ENCODE data around the gene HSPBP1. TPM values are rescaled to one million over a fixed set of nuclear protein-coding genes. Genes with fewer than 3 reads are reported as not detected.
"Not testable (repeated sequence)": the region's sequence is repeated elsewhere in the genome, so short reads cannot be mapped to it uniquely, and the experiment has no call there.

The HSPBP1 gene
- total RNA-seq, 1 donor from 2014 or later: 32.2 TPM

- intact Hi-C loops (cut with micrococcal nuclease): no loop called here
- Mint-ChIP-seq H3K36me3 (ENCODE audit: low read depth) (peaks cover 64% of the 10 kb centered on the region), H3K9me3 (no peaks in the 10 kb centered on the region), H3K27ac (no peak overlapping the region), H3K4me1 (peaks cover 3% of the 10 kb centered on the region), H3K4me3 (no peak overlapping the region), H3K27me3 (no peaks in the 10 kb centered on the region)
- ATAC-seq (ENCODE audit: low read depth) (no peak), DNase-seq (no peak)
- CTCF ChIA-PET: no interaction called here
- POLR2A ChIA-PET: no interaction called here
- TF ChIP-seq CTCF (IDR thresholded peaks at IDR 0.05): no peak
Measured at GRCh38 chr19:55228015-55228391, 51.9 kb downstream of the HSPBP1 start.

- Mint-ChIP-seq H3K9me3 (no peaks in the 10 kb centered on the region), H3K4me3 (no peak overlapping the region), H3K4me1 (peaks cover 3% of the 10 kb centered on the region), H3K27ac (no peak overlapping the region), H3K36me3 (ENCODE audit: low read depth) (peaks cover 58% of the 10 kb centered on the region), H3K27me3 (no peaks in the 10 kb centered on the region)
- intact Hi-C loops (cut with micrococcal nuclease): no loop called here
- POLR2A ChIA-PET: no interaction called here
- TF ChIP-seq CTCF (IDR thresholded peaks at IDR 0.05): no peak
- DNase-seq (no peak), ATAC-seq (ENCODE audit: low read depth) (no peak)
- CTCF ChIA-PET: no interaction called here
Measured at GRCh38 chr19:55227241-55228014, 52.5 kb downstream of the HSPBP1 start.

DNA sequence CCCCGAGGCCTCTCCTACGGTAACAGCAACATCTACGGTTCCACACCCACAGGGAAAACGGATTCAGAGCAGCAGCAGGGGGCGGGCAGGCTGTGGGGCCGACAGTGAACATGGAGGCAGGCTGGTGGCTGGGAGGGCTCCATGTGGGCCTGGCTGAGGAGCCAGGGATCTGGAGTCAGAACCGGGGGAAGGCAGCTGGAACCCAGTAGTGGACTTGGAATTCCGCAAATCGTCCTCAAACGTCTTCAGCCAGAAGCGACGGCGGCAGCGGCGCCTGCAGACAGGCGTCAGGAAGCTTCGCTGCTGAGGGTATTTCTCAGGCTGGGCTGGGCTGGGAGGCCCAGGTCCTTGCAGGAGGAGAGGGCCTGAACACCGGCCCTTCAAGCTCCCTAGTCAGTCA is 53.1 kb downstream of the HSPBP1 start:
- Mint-ChIP-seq H3K4me1 (peaks cover 3% of the 10 kb centered on the region), H3K27me3 (no peaks in the 10 kb centered on the region), H3K9me3 (no peaks in the 10 kb centered on the region), H3K4me3 (no peak overlapping the region), H3K27ac (no peak overlapping the region), H3K36me3 (ENCODE audit: low read depth) (peaks cover 52% of the 10 kb centered on the region)
- TF ChIP-seq CTCF (IDR thresholded peaks at IDR 0.05): no peak
- ChIA-PET CTCF (no interaction called here), POLR2A (no interaction called here)
- intact Hi-C loops (cut with micrococcal nuclease): no loop called here
- DNase-seq (no peak), ATAC-seq (ENCODE audit: low read depth) (no peak)

- no peak for TF ChIP-seq CTCF (IDR thresholded peaks at IDR 0.05)
- H3K4me3 Mint-ChIP-seq: no peak overlapping the region
- no peaks in the 10 kb centered on the region for H3K27me3 Mint-ChIP-seq
- DNase-seq (no peak), ATAC-seq (ENCODE audit: low read depth) (no peak)
- intact Hi-C loops (cut with micrococcal nuclease): no loop called here
- H3K36me3 Mint-ChIP-seq (ENCODE audit: low read depth): peaks cover 50% of the 10 kb centered on the region
- H3K9me3 Mint-ChIP-seq: no peaks in the 10 kb centered on the region
- no peak overlapping the region for H3K27ac Mint-ChIP-seq
- POLR2A ChIA-PET: no interaction called here
- H3K4me1 Mint-ChIP-seq: peaks cover 3% of the 10 kb centered on the region
- CTCF ChIA-PET: no interaction called here
Measured at GRCh38 chr19:55226273-55226672, 53.6 kb downstream of the HSPBP1 start.

DNA sequence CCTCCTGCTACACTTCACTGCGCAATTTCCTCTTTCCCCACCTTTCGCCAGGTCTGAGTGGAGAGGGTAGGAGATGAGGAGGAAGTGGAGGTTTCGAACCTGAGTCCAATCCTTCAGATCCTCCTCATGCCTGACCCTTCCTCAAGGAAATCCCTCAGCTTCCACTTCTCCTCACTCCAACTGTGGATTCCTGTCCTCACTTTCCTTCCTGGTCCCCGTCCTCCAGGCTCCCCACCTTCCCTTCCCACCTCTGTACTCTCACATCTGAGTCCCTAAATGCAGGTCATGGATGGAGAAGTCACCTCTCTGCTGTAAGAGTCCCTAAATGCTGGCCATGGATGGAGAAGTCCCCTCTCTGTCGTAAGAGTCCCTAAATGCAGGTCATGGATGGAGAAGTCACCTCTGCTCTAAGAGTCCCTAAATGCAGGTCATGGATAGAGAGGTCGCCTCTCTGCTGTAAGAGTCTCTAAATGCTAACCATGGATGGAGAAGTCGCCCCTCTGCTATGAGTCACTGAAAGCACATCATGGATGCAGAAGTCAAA is 54.4 kb downstream of the HSPBP1 start:
- ChIA-PET POLR2A (interaction anchor here (0.6 kb wide), 1 partner anchor 10 kb away, joined by 5 read pairs; no protein-coding TSS in a partner anchor), CTCF (no interaction called here)
- H3K27ac Mint-ChIP-seq: peak overlapping the region; percentile 32
- no peak overlapping the region for H3K4me3 Mint-ChIP-seq
- H3K27me3 Mint-ChIP-seq: no peaks in the 10 kb centered on the region
- DNase-seq (no peak), ATAC-seq (ENCODE audit: low read depth) (no peak)
- peaks cover 4% of the 10 kb centered on the region for H3K9me3 Mint-ChIP-seq
- intact Hi-C loops (cut with micrococcal nuclease): no loop called here
- H3K36me3 Mint-ChIP-seq (ENCODE audit: low read depth): peaks cover 49% of the 10 kb centered on the region
- H3K4me1 Mint-ChIP-seq: peaks cover 3% of the 10 kb centered on the region
- no peak for TF ChIP-seq CTCF (IDR thresholded peaks at IDR 0.05)

DNA sequence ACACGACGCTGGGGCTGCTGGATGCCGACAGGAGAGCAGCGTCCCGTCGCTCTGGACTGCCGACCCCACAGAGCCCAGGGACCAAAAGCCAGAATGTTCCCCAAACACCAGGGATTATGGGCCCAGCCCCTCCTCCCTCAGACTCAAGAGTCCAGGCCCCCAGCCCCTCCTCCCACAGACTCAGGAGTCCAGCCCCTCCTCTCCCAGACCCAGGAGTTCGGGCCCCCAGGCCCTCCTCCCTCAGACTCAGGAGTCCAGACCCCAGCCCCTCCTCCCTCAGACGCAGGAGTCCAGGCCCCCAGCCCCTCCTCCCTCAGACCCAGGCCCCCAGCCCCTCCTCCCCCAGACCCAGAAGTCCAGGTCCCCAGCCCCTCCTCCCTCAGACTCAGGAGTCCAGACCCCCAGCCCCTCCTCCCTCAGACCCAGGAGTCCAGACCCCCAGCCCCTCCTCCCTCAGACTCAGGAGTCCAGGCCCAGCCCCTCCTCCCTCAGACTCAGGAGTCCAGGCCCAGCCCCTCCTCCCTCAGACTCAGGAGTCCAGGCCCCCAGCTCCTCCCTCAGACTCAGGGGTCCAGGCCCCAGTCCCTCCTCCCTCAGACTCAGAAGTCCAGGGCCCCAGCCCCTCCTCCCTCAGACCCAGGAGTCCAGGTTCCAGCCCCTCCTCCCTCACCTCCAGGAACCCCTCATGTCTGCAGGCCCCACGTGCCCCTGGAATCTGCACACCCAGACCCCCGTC is 55.1 kb downstream of the HSPBP1 start:
- peaks cover 45% of the 10 kb centered on the region for H3K36me3 Mint-ChIP-seq (ENCODE audit: low read depth)
- H3K27me3 Mint-ChIP-seq; H3K27ac Mint-ChIP-seq; CTCF ChIA-PET; DNase-seq; H3K9me3 Mint-ChIP-seq; H3K4me1 Mint-ChIP-seq; ATAC-seq (ENCODE audit: low read depth); H3K4me3 Mint-ChIP-seq; intact Hi-C loops (cut with micrococcal nuclease): not testable (repeated sequence)
- POLR2A ChIA-PET: interaction anchor here (0.6 kb wide), 1 partner anchor 11 kb away, joined by 5 read pairs; no protein-coding TSS in a partner anchor

Measured in activated B cell treated with CpG ODN at 0.5 μM for 24 hours (primary cell).